Activated T-cell treated with anti-CD3 and anti-CD28 coated beads, Interleukin-2, amount 50 U/mL, for 4 hours (primary cell): Measurements from ENCODE around the gene EOLA2. TPM values are rescaled to one million over a fixed set of nuclear protein-coding genes. Genes with fewer than 3 reads are reported as not detected.
"Not testable (repeated sequence)": the region's sequence is repeated elsewhere in the genome, so short reads cannot be mapped to it uniquely, and the experiment has no call there.

Source experiments
- ATAC-seq, 2 donors: fragments of 200-7000 bp; cut with Tn5 transposase; one replicate each; pipeline ENCODE4 v1.10.0; 2021
- DNase-seq: peaks from one replicate; pipeline ENCODE4 v3.0.0-alpha.2; 2020
- H3K27me3 Mint-ChIP-seq: one replicate; pipeline ENCODE4 v1.8.0; 2021; ENCODE audit warnings: low read depth, mixed read lengths
- H3K36me3 Mint-ChIP-seq: one replicate; pipeline ENCODE4 v1.8.0; 2022; ENCODE audit warnings: mixed read lengths; ENCODE audit not compliant: insufficient read depth
- H3K4me1 Mint-ChIP-seq: one replicate; pipeline ENCODE4 v1.8.0; 2021; ENCODE audit warnings: low read depth, mixed read lengths
- H3K4me3 Mint-ChIP-seq: one replicate; pipeline ENCODE4 v1.8.0; 2021; ENCODE audit warnings: mild to moderate bottlenecking, moderate library complexity, mixed read lengths
- H3K9me3 Mint-ChIP-seq: one replicate; pipeline ENCODE4 v1.8.0; 2021; ENCODE audit warnings: mixed read lengths
- total RNA-seq, 3 donors: library from RNA; stranded (reverse); gene quantifications; one replicate each; pipeline ENCODE4 v1.2.1, GENCODE V29; 2021

Gene EOLA2
- total RNA-seq, 3 donors from 2014 or later: 45.9 to 51.4 (median 50.9) TPM

DNA sequence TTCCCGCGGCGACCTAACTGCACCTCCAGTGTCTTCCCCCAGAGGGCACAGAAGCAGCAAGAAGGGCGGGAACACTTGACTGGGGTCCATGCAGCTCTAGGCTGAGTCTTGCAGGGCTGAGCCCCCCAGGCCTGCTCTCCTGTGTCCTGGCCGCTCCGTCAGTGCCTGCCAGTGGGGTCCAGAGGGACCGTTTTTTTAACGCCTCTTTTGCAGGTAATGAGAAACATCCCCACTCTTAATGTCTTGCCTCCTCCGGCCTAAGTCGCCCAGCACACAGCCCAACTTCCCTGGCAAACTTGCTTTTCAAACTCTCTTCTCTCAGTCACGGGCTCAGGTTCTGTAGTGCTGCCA lies 2.4 kb upstream of the EOLA2 start:
- DNase-seq, H3K4me1 Mint-ChIP-seq, H3K9me3 Mint-ChIP-seq, ATAC-seq, H3K27me3 Mint-ChIP-seq, H3K36me3 Mint-ChIP-seq: not testable (repeated sequence)
- H3K4me3 Mint-ChIP-seq: peak overlapping the region; percentile 83

DNA sequence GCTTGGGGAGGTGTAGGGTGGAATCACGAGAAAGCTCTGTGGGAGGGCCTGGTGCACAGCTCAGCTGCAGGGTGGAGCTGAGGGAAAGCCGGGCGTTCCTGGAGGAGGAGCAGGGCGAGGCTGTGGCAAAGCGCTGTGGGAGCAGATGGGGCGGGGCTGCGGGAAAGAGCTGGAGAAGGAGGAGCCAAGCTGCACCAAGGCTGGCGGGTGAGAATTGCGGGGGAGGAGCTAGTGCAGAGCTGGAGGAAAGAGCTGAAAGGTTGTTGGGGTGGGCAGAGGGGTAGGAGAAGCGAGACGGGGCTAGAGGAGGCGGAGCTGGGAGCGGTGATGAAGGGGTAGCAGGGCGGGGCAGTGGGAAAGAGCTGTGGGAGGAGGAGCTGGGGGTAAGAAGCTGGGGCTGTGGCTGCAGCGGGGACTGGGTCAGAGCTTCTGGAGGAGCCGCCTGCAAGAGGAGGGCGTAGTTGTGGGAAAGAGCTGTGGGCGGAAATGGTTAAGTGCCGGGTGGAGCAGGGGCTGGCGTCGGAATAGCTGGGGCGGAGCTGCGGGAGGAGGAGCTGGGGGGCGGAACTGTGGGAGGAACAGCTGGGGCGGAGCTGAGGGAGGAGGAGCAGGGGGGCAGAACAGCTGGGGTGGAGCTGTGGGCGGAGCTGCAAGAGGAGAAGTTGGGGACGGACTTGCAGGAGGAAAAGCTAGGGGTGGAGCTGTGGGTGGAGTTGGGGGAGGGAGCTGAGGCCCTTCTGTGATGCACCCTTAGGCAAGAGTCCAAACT lies 1.8 kb upstream of the EOLA2 start:
- no peaks in the 10 kb centered on the region for H3K9me3 Mint-ChIP-seq
- H3K27me3 Mint-ChIP-seq: no peaks in the 10 kb centered on the region
- peak; percentile 48 to 53 for ATAC-seq
- DNase-seq: peak; percentile 86
- H3K36me3 Mint-ChIP-seq: no peaks in the 10 kb centered on the region
- no peaks in the 10 kb centered on the region for H3K4me1 Mint-ChIP-seq
- peak overlapping the region; percentile 83 for H3K4me3 Mint-ChIP-seq

DNA sequence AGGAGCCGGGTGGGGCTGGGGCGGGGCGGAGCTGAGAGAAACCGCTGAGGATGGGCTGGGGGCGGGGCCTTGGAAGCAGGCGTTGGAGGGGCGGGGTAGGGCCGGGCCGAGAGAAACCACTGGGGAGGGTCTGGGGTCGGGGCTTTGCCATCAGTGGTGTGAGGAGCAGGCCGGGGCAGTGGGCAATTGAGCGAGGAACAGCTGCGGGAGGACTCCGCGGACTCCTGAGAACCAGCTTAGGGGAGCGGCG lies 1.3 kb upstream of the EOLA2 start:
- Mint-ChIP-seq H3K27me3 (no peaks in the 10 kb centered on the region), H3K9me3 (no peaks in the 10 kb centered on the region), H3K4me1 (no peaks in the 10 kb centered on the region), H3K4me3 (peak overlapping the region; percentile 83), H3K36me3 (no peaks in the 10 kb centered on the region)
- no peak for DNase-seq
- peak; percentile 32 to 33 for ATAC-seq

DNA sequence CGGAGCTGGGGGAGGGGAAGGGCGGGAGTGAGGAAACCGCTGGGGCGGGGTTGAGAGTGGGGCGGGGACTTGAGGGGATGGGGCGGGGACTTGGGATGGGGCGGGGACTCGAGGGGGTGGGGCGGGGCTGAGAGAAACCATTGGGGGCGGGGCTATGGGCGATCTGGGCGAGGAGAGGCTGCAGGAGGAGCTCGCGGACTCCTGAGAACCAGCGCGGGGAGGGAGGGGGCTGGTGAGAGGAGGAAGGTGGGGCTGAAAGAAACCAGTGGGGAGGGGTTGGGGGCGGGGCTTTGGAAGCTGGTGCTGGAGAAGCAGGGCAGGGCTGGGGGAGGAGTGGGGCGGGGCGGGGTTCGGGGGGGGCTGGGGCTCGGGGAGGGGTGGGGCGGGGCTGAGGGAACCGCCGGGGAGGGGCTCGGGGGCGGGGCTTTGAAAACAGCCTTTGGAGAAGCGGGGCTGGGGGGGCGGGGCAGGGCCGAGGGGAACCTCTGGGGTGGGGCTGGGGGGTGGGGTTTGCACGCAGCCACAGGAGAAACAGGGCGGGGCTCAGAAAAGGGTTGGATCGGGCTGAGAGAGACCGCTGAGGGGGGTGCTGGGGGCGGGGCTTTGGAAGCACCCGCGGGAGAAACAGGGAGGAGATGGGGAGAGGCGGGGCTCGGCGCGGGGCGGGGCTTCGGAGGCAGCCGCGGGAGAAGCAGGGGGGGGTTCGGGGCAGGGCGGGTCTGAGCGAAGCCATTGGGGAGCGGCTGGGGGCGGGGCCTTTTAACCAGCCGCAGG lies 777 bp upstream of the EOLA2 start:
- Mint-ChIP-seq H3K9me3 (no peaks in the 10 kb centered on the region), H3K4me3 (peak overlapping the region; percentile 55), H3K4me1 (no peaks in the 10 kb centered on the region), H3K27me3 (no peaks in the 10 kb centered on the region), H3K36me3 (peaks cover 2% of the 10 kb centered on the region)
- ATAC-seq (peak; percentile 11 to 18), DNase-seq (peak; percentile 85)

DNA sequence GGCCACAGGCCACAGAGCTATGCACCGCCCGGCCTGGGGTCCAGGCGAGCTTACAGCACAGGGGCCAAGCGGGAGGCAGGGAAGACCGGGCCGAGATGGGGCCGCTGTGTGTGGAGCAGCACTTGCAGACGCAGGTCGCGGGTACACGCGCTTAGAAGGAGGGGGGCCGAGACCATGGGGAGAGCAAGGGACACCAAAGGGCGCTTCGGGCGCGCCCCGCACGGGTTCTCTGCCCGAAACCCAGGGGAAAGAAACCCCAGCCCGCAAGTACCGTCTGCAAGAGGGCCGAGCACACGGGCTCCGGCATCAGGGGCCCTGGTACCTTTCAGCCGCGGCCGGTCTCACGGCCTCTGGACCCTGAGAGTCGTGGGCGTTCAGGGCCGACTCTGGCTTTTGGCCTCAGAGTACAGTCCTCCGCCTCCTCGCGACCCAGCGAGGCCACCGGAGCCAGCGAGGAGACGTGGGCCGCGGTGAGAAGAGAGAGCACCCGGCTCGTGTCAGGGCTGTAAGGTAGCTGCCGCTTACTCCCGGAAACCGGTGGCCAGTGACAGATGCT lies 342 bp downstream of the EOLA2 start:
- no peak for ATAC-seq
- H3K4me1 Mint-ChIP-seq: no peaks in the 10 kb centered on the region
- no peak for DNase-seq
- no peaks in the 10 kb centered on the region for H3K27me3 Mint-ChIP-seq
- H3K9me3 Mint-ChIP-seq: no peaks in the 10 kb centered on the region
- peaks cover 2% of the 10 kb centered on the region for H3K36me3 Mint-ChIP-seq
- H3K4me3 Mint-ChIP-seq: peak overlapping the region; percentile 88

DNA sequence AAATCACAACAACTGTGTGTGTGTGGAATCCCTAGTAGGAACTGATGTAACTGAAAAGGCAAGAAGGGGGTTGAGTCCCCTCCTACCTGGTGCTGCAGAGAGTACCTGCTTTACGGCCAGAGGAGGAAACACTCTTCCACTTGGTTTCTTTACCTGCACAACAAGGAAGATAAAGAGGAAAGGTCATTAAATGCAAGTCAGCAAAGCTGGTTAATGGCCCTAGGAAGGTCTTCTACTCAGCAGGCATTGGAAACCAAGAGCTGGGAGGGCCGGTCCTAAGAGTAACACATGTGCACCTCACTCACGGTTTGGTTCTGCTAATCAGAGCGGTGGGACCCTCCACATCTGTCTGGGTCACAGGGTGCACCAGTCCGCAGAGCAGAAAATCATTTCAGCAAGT lies 963 bp downstream of the EOLA2 start:
- not testable (repeated sequence) for H3K36me3 Mint-ChIP-seq, H3K9me3 Mint-ChIP-seq, ATAC-seq, DNase-seq, H3K27me3 Mint-ChIP-seq, H3K4me1 Mint-ChIP-seq
- H3K4me3 Mint-ChIP-seq: peak overlapping the region; percentile 88

DNA sequence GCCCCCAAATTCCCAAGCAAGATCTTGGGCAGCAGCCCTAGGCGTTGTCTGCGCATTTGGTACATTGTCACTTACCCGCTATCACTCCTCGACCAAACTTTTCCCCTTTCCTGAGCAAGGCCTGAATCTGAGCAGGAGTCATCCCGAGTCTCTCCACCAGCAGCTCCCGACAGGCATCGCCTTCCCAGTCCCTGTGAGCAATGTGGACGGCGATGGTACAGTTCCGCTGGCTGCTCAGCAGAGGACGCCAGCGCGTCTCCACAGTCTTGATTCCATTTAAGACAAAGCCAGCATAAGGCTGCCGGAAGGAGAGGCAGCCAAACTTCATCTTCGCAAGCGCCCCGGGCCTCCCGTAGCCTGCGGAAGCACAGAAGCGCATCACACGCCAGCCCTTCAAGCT lies 4.7 kb downstream of the EOLA2 start:
- H3K9me3 Mint-ChIP-seq, H3K4me1 Mint-ChIP-seq, DNase-seq, H3K4me3 Mint-ChIP-seq, H3K27me3 Mint-ChIP-seq, H3K36me3 Mint-ChIP-seq, ATAC-seq: not testable (repeated sequence)

DNA sequence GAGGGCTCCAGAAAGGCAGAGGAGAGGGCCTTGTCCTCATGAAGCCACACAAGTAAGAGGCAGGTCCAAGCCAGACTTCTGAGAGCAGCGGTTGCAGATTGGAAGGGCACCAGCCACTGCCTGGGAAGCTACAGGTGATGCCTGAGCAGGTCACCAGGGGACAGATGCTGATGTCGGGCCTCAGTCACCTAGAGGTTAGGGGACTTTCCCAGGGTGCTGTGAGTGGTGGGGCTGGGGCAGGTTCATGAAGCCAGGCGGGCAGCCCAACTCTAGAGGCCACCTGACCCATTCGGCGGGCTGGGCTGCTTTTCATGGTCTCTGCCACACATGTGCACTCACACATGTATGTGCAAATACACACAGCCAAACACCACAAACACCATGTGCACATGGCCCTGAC lies 5.3 kb downstream of the EOLA2 start:
- not testable (repeated sequence) for H3K4me1 Mint-ChIP-seq, H3K36me3 Mint-ChIP-seq, H3K4me3 Mint-ChIP-seq

DNA sequence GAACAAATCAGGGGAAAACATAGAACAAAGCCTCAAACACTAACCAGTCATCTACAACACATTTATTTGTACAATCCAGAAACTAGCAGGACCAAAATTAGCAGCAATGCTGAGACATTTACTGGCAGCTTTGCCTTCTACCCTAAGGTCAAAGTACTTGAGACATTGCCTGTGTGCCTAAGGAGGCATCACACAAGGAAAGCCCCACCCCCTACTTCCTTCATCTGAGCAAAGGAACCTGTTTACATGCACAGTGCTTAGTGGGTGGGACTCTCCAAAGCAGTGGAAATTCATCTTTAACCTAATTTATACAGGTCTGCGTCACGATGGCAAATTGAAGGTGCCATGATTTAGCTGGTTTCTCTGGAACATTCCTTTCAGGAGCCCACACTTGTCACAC lies 6.1 kb downstream of the EOLA2 start:
- not testable (repeated sequence) for DNase-seq, H3K9me3 Mint-ChIP-seq

More for the DNA sequence above, 5.3 kb downstream of the EOLA2 start:
- H3K9me3 Mint-ChIP-seq, H3K27me3 Mint-ChIP-seq, ATAC-seq, DNase-seq: not testable (repeated sequence)

DNA sequence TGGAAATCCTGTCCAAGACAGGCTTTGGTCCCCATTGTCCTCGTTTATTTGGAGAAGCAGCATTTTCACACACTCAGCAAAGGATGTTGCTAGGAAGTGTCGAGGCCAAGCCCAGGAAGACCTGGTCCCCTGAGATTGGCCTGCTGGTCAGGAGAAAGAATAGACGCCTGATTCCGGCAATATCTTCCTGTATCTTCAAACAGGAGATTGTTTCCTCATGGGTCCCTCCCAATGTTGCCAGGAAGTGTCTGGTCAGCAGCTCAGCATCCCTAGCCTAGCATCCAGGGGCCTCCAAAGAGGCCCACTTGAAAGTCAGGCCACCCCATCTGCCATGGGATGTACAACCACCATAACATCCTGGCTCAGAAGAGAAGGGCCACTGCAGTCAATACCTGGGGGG lies 6.9 kb downstream of the EOLA2 start:
- not testable (repeated sequence) for H3K36me3 Mint-ChIP-seq, DNase-seq, H3K27me3 Mint-ChIP-seq, ATAC-seq, H3K4me3 Mint-ChIP-seq, H3K4me1 Mint-ChIP-seq, H3K9me3 Mint-ChIP-seq

More for the DNA sequence above, 6.1 kb downstream of the EOLA2 start:
- not testable (repeated sequence) for ATAC-seq, H3K36me3 Mint-ChIP-seq, H3K27me3 Mint-ChIP-seq, H3K4me1 Mint-ChIP-seq, H3K4me3 Mint-ChIP-seq

DNA sequence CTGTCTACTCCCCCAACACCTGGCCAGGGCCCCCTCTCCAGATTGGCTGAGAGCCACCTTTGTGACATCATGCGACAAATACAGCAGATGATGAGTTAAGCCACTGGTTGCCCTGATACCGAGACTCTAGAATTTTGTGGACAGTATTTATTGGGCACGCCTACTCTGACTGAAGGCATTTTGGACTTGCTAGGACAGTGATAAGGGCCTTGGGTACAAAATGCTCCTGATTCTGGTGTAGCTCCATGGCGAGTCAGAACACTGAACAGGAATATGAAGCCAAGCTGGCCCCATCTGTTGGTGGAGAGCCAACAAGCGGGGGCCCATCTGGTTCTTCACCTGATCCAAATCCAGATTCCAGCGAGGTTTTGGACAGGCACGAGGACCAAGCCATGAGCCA lies 8.9 kb downstream of the EOLA2 start, which contains the start of gene HSFX4:
HSFX4 (plus strand) TSS at position 174 of the 400 bp plus-strand sequence; CDS start at position 246, 72 bp downstream.
- not testable (repeated sequence) for DNase-seq, H3K9me3 Mint-ChIP-seq, H3K4me3 Mint-ChIP-seq, H3K4me1 Mint-ChIP-seq, H3K27me3 Mint-ChIP-seq, ATAC-seq, H3K36me3 Mint-ChIP-seq

DNA sequence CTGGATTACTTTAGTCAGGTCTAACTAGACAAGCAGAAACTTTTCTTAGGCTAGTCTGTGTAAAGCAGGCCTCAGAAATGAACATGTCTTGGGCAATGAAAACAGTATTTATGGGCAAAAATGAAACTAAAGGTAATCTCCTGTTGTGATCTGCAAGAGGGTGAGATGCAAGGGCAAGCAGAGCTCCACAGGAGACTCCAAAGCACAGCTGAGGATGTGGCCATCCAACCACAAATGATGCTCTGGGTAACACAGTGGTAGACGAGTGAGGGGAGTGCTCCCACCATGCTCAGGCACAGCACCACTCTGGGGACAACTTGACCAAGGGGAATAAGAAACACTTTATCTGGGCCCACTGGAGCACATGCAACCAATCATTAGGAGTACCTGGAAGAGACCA lies 9.7 kb downstream of the EOLA2 start:
- not testable (repeated sequence) for H3K9me3 Mint-ChIP-seq, H3K4me3 Mint-ChIP-seq, H3K27me3 Mint-ChIP-seq, ATAC-seq, H3K4me1 Mint-ChIP-seq, H3K36me3 Mint-ChIP-seq, DNase-seq

DNA sequence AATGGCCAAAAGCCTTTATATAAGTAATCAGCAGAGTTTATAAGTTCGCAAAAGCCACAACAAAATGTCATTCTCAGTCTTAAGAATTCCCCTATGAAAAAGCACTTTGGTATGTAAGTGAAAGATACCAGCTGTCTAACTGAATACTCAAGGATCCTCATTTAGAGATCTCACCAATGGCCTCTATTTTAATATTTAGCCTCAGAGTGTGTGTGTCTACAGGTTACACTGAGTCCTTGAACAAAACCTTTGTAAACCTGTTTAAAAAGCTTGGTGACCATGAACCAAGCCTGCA lies 10.4 kb downstream of the EOLA2 start:
- peak; percentile 36 to 43 for ATAC-seq
- not testable (repeated sequence) for H3K27me3 Mint-ChIP-seq, H3K4me1 Mint-ChIP-seq, H3K36me3 Mint-ChIP-seq, H3K4me3 Mint-ChIP-seq, DNase-seq, H3K9me3 Mint-ChIP-seq

DNA sequence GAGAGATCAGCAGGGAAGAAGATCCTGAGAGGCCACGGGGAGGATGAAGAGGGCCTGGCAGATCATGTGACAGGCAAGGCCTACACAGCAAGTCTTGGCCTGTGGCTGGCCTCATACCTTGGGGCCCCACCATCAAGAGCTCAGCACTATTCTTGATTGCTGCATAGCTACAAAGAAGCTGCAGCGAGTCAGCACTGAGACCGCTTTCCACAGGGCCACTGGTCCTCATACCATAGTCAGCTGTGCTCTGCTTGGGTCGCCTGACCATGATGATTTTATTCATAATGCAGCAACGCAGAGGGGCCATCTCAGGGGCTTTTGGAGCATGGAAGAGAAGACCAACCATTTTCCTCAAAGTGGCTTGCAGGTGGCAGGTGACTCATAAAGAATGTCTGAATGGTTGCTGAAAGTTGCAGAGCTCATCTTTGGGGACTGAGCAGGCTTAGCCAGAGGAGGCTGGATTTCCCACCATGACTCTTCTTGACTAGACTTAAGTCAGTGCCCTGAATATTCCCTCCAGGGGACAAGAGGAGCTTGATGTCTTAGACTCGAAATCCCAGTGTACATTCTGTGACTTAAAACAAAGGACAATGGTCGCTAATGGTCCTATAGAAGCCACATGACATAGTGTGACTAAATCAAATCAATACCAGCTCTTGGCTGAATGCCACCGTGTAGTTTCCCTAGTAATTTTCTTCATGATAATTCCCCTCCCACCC lies 10.9 kb downstream of the EOLA2 start:
- not testable (repeated sequence) for H3K36me3 Mint-ChIP-seq, H3K4me3 Mint-ChIP-seq, H3K27me3 Mint-ChIP-seq, DNase-seq, H3K9me3 Mint-ChIP-seq, H3K4me1 Mint-ChIP-seq
- ATAC-seq: peak; percentile 52 to 63

DNA sequence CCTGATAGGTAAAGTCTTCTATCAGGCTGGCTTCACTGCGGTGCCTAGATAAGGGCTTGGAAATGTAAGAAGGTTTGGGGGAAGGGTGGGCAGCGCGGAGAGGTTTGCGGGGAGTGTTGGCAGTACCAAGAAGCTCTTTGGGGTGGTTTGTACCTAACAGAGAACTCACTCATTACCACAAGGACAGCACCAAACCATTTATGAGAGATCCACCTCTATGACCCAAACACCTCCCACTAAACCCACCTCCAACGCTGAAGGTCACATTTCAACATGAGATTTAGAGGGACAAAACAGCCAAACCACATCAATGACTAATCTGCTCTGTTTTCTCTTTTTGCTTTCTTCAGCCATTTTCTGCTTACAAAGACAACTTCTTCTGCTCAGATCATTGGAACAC lies 13.9 kb downstream of the EOLA2 start:
- not testable (repeated sequence) for H3K4me3 Mint-ChIP-seq, H3K27me3 Mint-ChIP-seq, DNase-seq, H3K9me3 Mint-ChIP-seq, H3K4me1 Mint-ChIP-seq, H3K36me3 Mint-ChIP-seq
- ATAC-seq: peak in 1 of 2 donors; percentile 52
